Duodenal mucosa (tissue), 2 donors: Measurements from ENCODE around the gene CPNE2.

Source experiments
- H3K27ac ChIP-seq: one replicate; pipeline ENCODE4 v1.7.0; 2013; ENCODE audit warnings: low read depth, low read length
- H3K27me3 ChIP-seq, 2 donors: one replicate each; pipeline ENCODE4 v1.7.0; 2013; ENCODE audit warnings: low read length in 2 of 2, control low read depth in 1 of 2; ENCODE audit not compliant: insufficient read depth in 2 of 2, control insufficient read depth in 1 of 2
- H3K36me3 ChIP-seq, 2 donors: one replicate each; pipeline ENCODE4 v1.7.0; 2013; ENCODE audit warnings: low read length in 2 of 2, control low read depth in 1 of 2; ENCODE audit not compliant: insufficient read depth in 2 of 2, control insufficient read depth in 1 of 2
- H3K4me1 ChIP-seq, 2 donors: one replicate each; pipeline ENCODE4 v1.7.0; 2013; ENCODE audit warnings: low read length in 2 of 2, control low read depth in 1 of 2; ENCODE audit not compliant: insufficient read depth in 2 of 2, control insufficient read depth in 1 of 2
- H3K4me3 ChIP-seq, 2 donors: one replicate each; pipeline ENCODE4 v1.7.0; 2013; ENCODE audit warnings: low read length in 2 of 2, low read depth in 1 of 2
- H3K9ac ChIP-seq, 2 donors: one replicate each; pipeline ENCODE4 v1.7.0; 2013; ENCODE audit warnings: low read length in 2 of 2, low read depth in 1 of 2
- H3K9me3 ChIP-seq, 2 donors: one replicate each; pipeline ENCODE4 v1.7.0; 2013; ENCODE audit warnings: low read length in 2 of 2, control low read depth in 1 of 2; ENCODE audit not compliant: control insufficient read depth in 1 of 2

The CPNE2 gene

GRCh38 chr16:57091975-57092785, at the start of gene CPNE2:
Gene CPNE2, plus strand, starts transcription at chr16:57092583. Its CDS starts 18,160 bp downstream, at chr16:57110743.
- H3K27me3 ChIP-seq = peaks cover 0 to 5% of the 10 kb centered on the region in 2 donors
- no peaks in the 10 kb centered on the region for H3K36me3 ChIP-seq
- H3K27ac ChIP-seq = peak within 1 kb of the TSS; percentile 54
- H3K4me3 ChIP-seq = peak within 1 kb of the TSS; percentile 66 to 73
- peaks cover 11 to 21% of the 10 kb centered on the region in 2 donors for H3K4me1 ChIP-seq
- H3K9me3 ChIP-seq = no peaks in the 10 kb centered on the region
- H3K9ac ChIP-seq = peak within 1 kb of the TSS; percentile 30 to 38

- Histone ChIP-seq H3K9ac (no peak overlapping the region), H3K4me1 (peaks cover 16 to 38% of the 10 kb centered on the region in 2 donors), H3K4me3 (no peak overlapping the region), H3K36me3 (peaks cover 27 to 29% of the 10 kb centered on the region in 2 donors), H3K27me3 (no peaks in the 10 kb centered on the region), H3K27ac (no peak overlapping the region), H3K9me3 (no peaks in the 10 kb centered on the region)
These were observed 49.1 kb upstream of the CPNE2 start for GRCh38 chr16:57043248-57043647.

GRCh38 chr16:57044931-57045693, 47.3 kb upstream of the CPNE2 start:
- Histone ChIP-seq H3K4me3 (peak overlapping the region in 1 of 2 donors; percentile 37), H3K27ac (no peak overlapping the region), H3K9me3 (no peaks in the 10 kb centered on the region), H3K4me1 (peaks cover 14 to 26% of the 10 kb centered on the region in 2 donors), H3K36me3 (peaks cover 26 to 30% of the 10 kb centered on the region in 2 donors), H3K9ac (no peak overlapping the region), H3K27me3 (no peaks in the 10 kb centered on the region)

GRCh38 chr16:57045694-57046381, 46.5 kb upstream of the CPNE2 start:
- H3K4me1 ChIP-seq = peaks cover 8 to 20% of the 10 kb centered on the region in 2 donors
- peaks cover 24% of the 10 kb centered on the region in 2 donors for H3K36me3 ChIP-seq
- no peak overlapping the region for H3K27ac ChIP-seq
- no peak overlapping the region for H3K9ac ChIP-seq
- H3K27me3 ChIP-seq = no peaks in the 10 kb centered on the region
- no peaks in the 10 kb centered on the region for H3K9me3 ChIP-seq
- peak overlapping the region; percentile 37 to 48 for H3K4me3 ChIP-seq

GRCh38 chr16:57048095-57048494, 44.3 kb upstream of the CPNE2 start:
- H3K4me1 ChIP-seq = peaks cover 8 to 10% of the 10 kb centered on the region in 2 donors
- no peaks in the 10 kb centered on the region for H3K27me3 ChIP-seq
- no peak overlapping the region for H3K9ac ChIP-seq
- no peaks in the 10 kb centered on the region for H3K9me3 ChIP-seq
- H3K4me3 ChIP-seq = no peak overlapping the region
- H3K27ac ChIP-seq = no peak overlapping the region
- H3K36me3 ChIP-seq = peaks cover 21 to 34% of the 10 kb centered on the region in 2 donors

GRCh38 chr16:57049678-57050077, 42.7 kb upstream of the CPNE2 start:
- peaks cover 24 to 36% of the 10 kb centered on the region in 2 donors for H3K36me3 ChIP-seq
- H3K4me3 ChIP-seq = no peak overlapping the region
- no peaks in the 10 kb centered on the region for H3K9me3 ChIP-seq
- H3K4me1 ChIP-seq = peaks cover 8 to 10% of the 10 kb centered on the region in 2 donors
- no peak overlapping the region for H3K27ac ChIP-seq
- H3K9ac ChIP-seq = no peak overlapping the region
- H3K27me3 ChIP-seq = no peaks in the 10 kb centered on the region

- Histone ChIP-seq H3K27me3 (no peaks in the 10 kb centered on the region), H3K27ac (no peak overlapping the region), H3K9ac (no peak overlapping the region), H3K9me3 (no peaks in the 10 kb centered on the region), H3K4me1 (no peaks in the 10 kb centered on the region), H3K36me3 (peaks cover 39 to 49% of the 10 kb centered on the region in 2 donors), H3K4me3 (no peak overlapping the region)
These were observed 40.6 kb upstream of the CPNE2 start for GRCh38 chr16:57051696-57052228.

- Histone ChIP-seq H3K4me1 (no peaks in the 10 kb centered on the region), H3K36me3 (peaks cover 43 to 45% of the 10 kb centered on the region in 2 donors), H3K9me3 (no peaks in the 10 kb centered on the region), H3K4me3 (no peak overlapping the region), H3K27ac (no peak overlapping the region), H3K9ac (no peak overlapping the region), H3K27me3 (no peaks in the 10 kb centered on the region)
These were observed 39.2 kb upstream of the CPNE2 start for GRCh38 chr16:57053206-57053605.

GRCh38 chr16:57054338-57054737, 38.0 kb upstream of the CPNE2 start:
- no peak overlapping the region for H3K4me3 ChIP-seq
- peaks cover 43 to 48% of the 10 kb centered on the region in 2 donors for H3K36me3 ChIP-seq
- H3K9me3 ChIP-seq = no peaks in the 10 kb centered on the region
- no peaks in the 10 kb centered on the region for H3K4me1 ChIP-seq
- H3K27ac ChIP-seq = no peak overlapping the region
- no peak overlapping the region for H3K9ac ChIP-seq
- H3K27me3 ChIP-seq = no peaks in the 10 kb centered on the region
